Endothelial cell of umbilical vein (primary cell): Measurements from ENCODE around the gene S1PR5. TPM values are rescaled to one million over a fixed set of nuclear protein-coding genes. Genes with fewer than 3 reads are reported as not detected.
A peak's percentile ranks its signal among the peaks of the same experiment; 100 is the strongest.

Experiments
- BruUV-seq: library from RNA; stranded (reverse); fragments of 400-500 nt; replicated peaks from 2 replicates; lab custom pipeline; 2021; lab: Mats Ljungman, UMichigan
- CTCF ChIA-PET: fragments of 300-600, 350-600 bp; sonication (Branson Sonifier 250); formaldehyde crosslinking; loops from one replicate; lab custom pipeline; 2021; ENCODE audit warnings: antibody characterized with exemption, inconsistent platforms; lab: Charles Lee
- POLR2A ChIA-PET: fragments of 300-600, 350-600 bp; sonication (Branson Sonifier 250); formaldehyde crosslinking; loops from one replicate; lab custom pipeline; 2021; ENCODE audit warnings: antibody characterized with exemption, inconsistent platforms; lab: Charles Lee
- DNase-seq: peaks from one replicate; pipeline ENCODE4 v3.0.0-alpha.2; 2011; ENCODE audit warnings: low read depth, low spot score
- FAIRE-seq: peaks from 2 replicates; lab custom pipeline; 2011; peaks lifted over from hg19 to GRCh38; lab: Jason Lieb, UNC
- H2AFZ ChIP-seq: 2 replicates; pipeline ENCODE4 v1.6.0; 2012; ENCODE audit warnings: low read depth, low read length, control low read depth, inconsistent platforms
- H3K27ac ChIP-seq: 2 replicates; pipeline ENCODE4 v1.5.1; 2011; ENCODE audit warnings: low read depth, mild to moderate bottlenecking, control low read depth, low read length, moderate library complexity; ENCODE audit not compliant: insufficient read depth
- H3K27me3 ChIP-seq, 2 experiments: 2 replicates each; pipeline versions ENCODE4 v1.6.0 to v1.6.1; 2011; ENCODE audit warnings: low read length in 2 of 2, mixed read lengths in 1 of 2; ENCODE audit not compliant: control insufficient read depth in 2 of 2, insufficient read depth in 2 of 2
- H3K36me3 ChIP-seq, 2 experiments: 2 replicates in 1 of 2; 3 replicates in 1 of 2; pipeline ENCODE4 v1.5.1; 2011; ENCODE audit warnings: low read length in 2 of 2, mild to moderate bottlenecking in 1 of 2, moderate library complexity in 1 of 2; ENCODE audit not compliant: control insufficient read depth in 2 of 2, insufficient read depth in 2 of 2; ENCODE audit errors: extremely low read depth in 1 of 2
- H3K4me1 ChIP-seq: 3 replicates; pipeline ENCODE4 v1.5.1; 2011; ENCODE audit warnings: mild to moderate bottlenecking, low read length; ENCODE audit not compliant: control insufficient read depth, insufficient read depth; ENCODE audit errors: extremely low read depth
- H3K4me2 ChIP-seq: 2 replicates; pipeline ENCODE4 v1.6.1; 2011; ENCODE audit warnings: low read length, control low read depth, mixed read lengths; ENCODE audit not compliant: insufficient read depth
- H3K4me3 ChIP-seq, 3 experiments: fragments of 200-600 bp in 1 of 3; sonication (generic), shearing (Covaris generic) in 1 of 3; replicated peaks in 1 of 3; 2 replicates each; pipeline ENCODE4 v1.5.1; 2011 to 2016; ENCODE audit warnings: control low read depth in 3 of 3, low read length in 3 of 3, mild to moderate bottlenecking in 2 of 3, inconsistent platforms in 1 of 3, low read depth in 1 of 3, moderate library complexity in 1 of 3; ENCODE audit not compliant: insufficient read depth in 1 of 3
- H3K79me2 ChIP-seq: 2 replicates; pipeline ENCODE4 v1.6.0; 2012; ENCODE audit warnings: low read length, inconsistent platforms; ENCODE audit not compliant: control insufficient read depth, insufficient read depth
- H3K9ac ChIP-seq: replicated peaks from 2 replicates; pipeline ENCODE3; 2011; ENCODE audit warnings: low read length, control low read depth; ENCODE audit not compliant: insufficient read depth; ENCODE audit errors: extremely low read depth
- H3K9me1 ChIP-seq: replicated peaks from 3 replicates; pipeline ENCODE4 v1.6.0; 2011; ENCODE audit warnings: mild to moderate bottlenecking, low read length; ENCODE audit not compliant: control insufficient read depth, insufficient read depth; ENCODE audit errors: extremely low read depth
- H3K9me3 ChIP-seq: replicated peaks from 2 replicates; pipeline ENCODE4 v1.5.1; 2012; ENCODE audit warnings: low read length, inconsistent platforms; ENCODE audit not compliant: control insufficient read depth, insufficient read depth
- H4K20me1 ChIP-seq: replicated peaks from 2 replicates; pipeline ENCODE3; 2011; ENCODE audit warnings: mild to moderate bottlenecking, low read length; ENCODE audit not compliant: control insufficient read depth, insufficient read depth; ENCODE audit errors: extremely low read depth
- EZH2 ChIP-seq: IDR thresholded peaks from 2 replicates; pipeline ENCODE4 v1.6.1; 2012; ENCODE audit warnings: borderline replicate concordance, low read depth, mild to moderate bottlenecking, moderate library complexity, low read length, inconsistent platforms; ENCODE audit not compliant: severe bottlenecking
- FOS ChIP-seq: IDR thresholded peaks from 2 replicates; pipeline ENCODE4 v1.6.1; 2011; ENCODE audit warnings: mild to moderate bottlenecking, low read length, moderate library complexity, borderline replicate concordance; ENCODE audit not compliant: insufficient read depth
- GATA2 ChIP-seq: IDR thresholded peaks from 2 replicates; pipeline ENCODE4 v1.7.0; 2011; ENCODE audit warnings: low read depth, mild to moderate bottlenecking, moderate library complexity, mixed read lengths, low read length; ENCODE audit not compliant: insufficient read length, insufficient read depth
- JUN ChIP-seq: IDR thresholded peaks from 2 replicates; pipeline ENCODE4 v1.6.1; 2011; ENCODE audit warnings: borderline replicate concordance, low read depth; ENCODE audit not compliant: insufficient read length, insufficient read depth
- MYC ChIP-seq: IDR thresholded peaks from one replicate; pipeline ENCODE4 v1.6.1; 2011; ENCODE audit warnings: mild to moderate bottlenecking, low read depth, low read length
- POLR2A ChIP-seq: IDR thresholded peaks from 2 replicates; pipeline ENCODE4 v1.6.1; 2012; ENCODE audit warnings: low read depth, mild to moderate bottlenecking, control low read depth, low read length
- POLR2AphosphoS5 ChIP-seq: IDR thresholded peaks from 2 replicates; pipeline ENCODE4 v1.6.1; 2012; ENCODE audit warnings: low read depth, mild to moderate bottlenecking, control low read depth, low read length, moderate library complexity; ENCODE audit not compliant: insufficient read depth
- dilution Hi-C: fragments of 300-500 bp; cut with MboI; formaldehyde crosslinking; loops from one replicate; pipeline ENCODE4 v1.15.0; 2019; ENCODE audit warnings: low sequenced_read_pairs; ENCODE audit not compliant: extremely low pct_ligation_motif_present
- intact Hi-C: fragments of 100-400 bp; cut with micrococcal nuclease; formaldehyde crosslinking; loops from one replicate; pipeline ENCODE4 v1.10.0; 2022
- polyA plus RNA-seq, 4 experiments: library from polyadenylated mRNA; depleted of rRNA in 3 of 4; stranded (reverse) in 3 of 4; unstranded in 1 of 4; fragments of >200 nt; gene quantifications; 2 replicates each; pipeline versions ENCODE4 v1.2.1 to v1.2.3, GENCODE V29; 2011 to 2012; ENCODE audit warnings: missing spikeins in 1 of 4
- total RNA-seq: library from RNA; stranded (reverse); gene quantifications from 2 replicates; pipeline ENCODE4 v1.2.3, GENCODE V29; 2021
- TF ChIP-seq, protein P1 (sequence below), 2 donors: IDR thresholded peaks; 1 replicate in 1 of 2; 2 replicates in 1 of 2; pipeline ENCODE4 v1.5.1; 2011; ENCODE audit warnings: low read length in 2 of 2, mild to moderate bottlenecking in 2 of 2, moderate library complexity in 2 of 2, control low read depth in 1 of 2, inconsistent platforms in 1 of 2, low read depth in 1 of 2; ENCODE audit not compliant: insufficient read depth in 1 of 2; ENCODE audit errors: extremely low read depth in 1 of 2
- TF ChIP-seq, protein P2 (sequence below): IDR thresholded peaks from 2 replicates; pipeline ENCODE4 v1.6.1; 2011; ENCODE audit not compliant: insufficient read depth, insufficient read length

Gene S1PR5
- total and polyA plus RNA-seq, 2 donors (not counting 3 experiments of a cell fraction or from before 2014, with no cell fraction given): not detected

DNA sequence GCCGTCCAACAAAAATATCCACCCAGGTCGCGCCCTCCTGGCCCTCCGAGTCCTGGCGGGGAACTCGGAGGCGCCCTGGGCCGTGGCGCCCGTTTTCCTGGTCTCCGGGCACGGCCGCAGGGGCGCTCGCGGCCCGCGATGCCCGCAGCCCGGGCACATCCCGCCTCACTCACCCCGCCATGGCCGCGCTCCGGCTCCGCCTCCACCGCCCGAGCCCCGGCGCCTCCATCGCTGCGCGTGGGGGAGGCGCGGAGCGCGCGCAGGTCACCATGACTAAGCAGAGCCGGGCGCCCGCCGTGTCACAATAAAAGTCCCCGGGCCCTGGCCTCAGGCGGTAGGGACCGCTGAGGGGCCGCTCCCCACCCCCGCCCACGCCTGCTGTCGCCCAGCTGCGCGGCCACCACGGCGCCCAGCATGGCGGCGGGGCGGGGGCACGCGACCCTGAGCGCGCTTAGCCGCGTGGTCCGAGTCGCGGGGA is 14.7 kb downstream of the S1PR5 start:
- Histone ChIP-seq H3K36me3 (peaks cover 5 to 8% of the 10 kb centered on the region in 2 experiments), H3K9me1 (no peaks in the 10 kb centered on the region), H3K4me1 (peaks cover 7% of the 10 kb centered on the region), H3K27ac (peak overlapping the region; percentile 94), H3K4me3 (peak overlapping the region; percentile 33 to 89 (median 75)), H3K9me3 (no peaks in the 10 kb centered on the region), H2AFZ (peak overlapping the region; percentile 72), H3K9ac (peak overlapping the region; percentile 99), H3K79me2 (peaks cover 39% of the 10 kb centered on the region), H3K27me3 (no peaks in the 10 kb centered on the region), H4K20me1 (no peaks in the 10 kb centered on the region), H3K4me2 (peak overlapping the region; percentile 77)
- peak; percentile 78 for FAIRE-seq
- POLR2A ChIA-PET: no interaction called here
- CTCF ChIA-PET: interaction anchor here (0.6 kb wide), 1 partner anchor 328 kb away, joined by 4 read pairs; no protein-coding TSS in a partner anchor
- dilution Hi-C loops: no loop called here
- TSS peak; percentile 66 for BruUV-seq
- intact Hi-C loops: loop anchor here (1.0 to 10.0 kb wide), 3 partner anchors 64 to 592 kb away; partner anchors contain the start of genes ILF3 and KRI1
- peak; percentile 85 for DNase-seq
- TF ChIP-seq, protein P1, sequence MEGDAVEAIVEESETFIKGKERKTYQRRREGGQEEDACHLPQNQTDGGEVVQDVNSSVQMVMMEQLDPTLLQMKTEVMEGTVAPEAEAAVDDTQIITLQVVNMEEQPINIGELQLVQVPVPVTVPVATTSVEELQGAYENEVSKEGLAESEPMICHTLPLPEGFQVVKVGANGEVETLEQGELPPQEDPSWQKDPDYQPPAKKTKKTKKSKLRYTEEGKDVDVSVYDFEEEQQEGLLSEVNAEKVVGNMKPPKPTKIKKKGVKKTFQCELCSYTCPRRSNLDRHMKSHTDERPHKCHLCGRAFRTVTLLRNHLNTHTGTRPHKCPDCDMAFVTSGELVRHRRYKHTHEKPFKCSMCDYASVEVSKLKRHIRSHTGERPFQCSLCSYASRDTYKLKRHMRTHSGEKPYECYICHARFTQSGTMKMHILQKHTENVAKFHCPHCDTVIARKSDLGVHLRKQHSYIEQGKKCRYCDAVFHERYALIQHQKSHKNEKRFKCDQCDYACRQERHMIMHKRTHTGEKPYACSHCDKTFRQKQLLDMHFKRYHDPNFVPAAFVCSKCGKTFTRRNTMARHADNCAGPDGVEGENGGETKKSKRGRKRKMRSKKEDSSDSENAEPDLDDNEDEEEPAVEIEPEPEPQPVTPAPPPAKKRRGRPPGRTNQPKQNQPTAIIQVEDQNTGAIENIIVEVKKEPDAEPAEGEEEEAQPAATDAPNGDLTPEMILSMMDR (IDR thresholded peaks at IDR 0.05; ENCODE audit: extremely low read depth in 1 of 2, insufficient read depth in 1 of 2, low read depth in 1 of 2, low read length in 2 of 2): no peak
- TF ChIP-seq EZH2 (no peak), POLR2A (peak; percentile 91), JUN (no peak), FOS (peak; percentile 86), POLR2AphosphoS5 (peak; percentile 93), GATA2 (no peak), MYC (peak; percentile 65)
- TF ChIP-seq, protein P2, sequence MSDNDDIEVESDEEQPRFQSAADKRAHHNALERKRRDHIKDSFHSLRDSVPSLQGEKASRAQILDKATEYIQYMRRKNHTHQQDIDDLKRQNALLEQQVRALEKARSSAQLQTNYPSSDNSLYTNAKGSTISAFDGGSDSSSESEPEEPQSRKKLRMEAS: no peak
